HG03159 (cell line): Measurements from ENCODE around the gene SPACA9.

Experiments used
- ATAC-seq: cut with Tn5 transposase; IDR thresholded peaks from one replicate; pipeline ENCODE4 v1.9.1; 2021; ENCODE audit warnings: mild to moderate bottlenecking, moderate library complexity; ENCODE audit not compliant: unreplicated experiment

Gene SPACA9

DNA sequence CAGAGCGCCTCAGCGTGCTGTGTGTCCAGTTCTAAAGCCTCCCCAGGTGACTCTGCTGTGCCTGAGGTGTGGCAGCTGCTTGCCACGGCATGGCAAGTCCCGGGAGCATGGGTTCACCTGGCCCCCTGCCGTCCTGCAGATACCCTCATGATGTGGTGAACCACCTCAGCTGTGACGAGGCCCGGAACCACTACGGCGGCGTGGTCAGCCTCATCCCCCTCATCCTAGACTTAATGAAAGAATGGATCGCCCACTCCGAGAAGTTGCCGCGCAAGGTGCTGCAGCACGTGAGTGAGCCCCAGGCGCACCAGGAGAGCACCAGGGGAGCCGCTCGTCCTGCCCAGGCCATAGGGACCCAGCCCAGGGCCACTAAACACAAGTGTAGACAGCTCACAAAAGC lies 9.5 kb downstream of the SPACA9 start:
- no peak for ATAC-seq

- no peak for ATAC-seq
These were observed 13.7 kb downstream of the SPACA9 start for GRCh38 chr9:132892400-132892799.

DNA sequence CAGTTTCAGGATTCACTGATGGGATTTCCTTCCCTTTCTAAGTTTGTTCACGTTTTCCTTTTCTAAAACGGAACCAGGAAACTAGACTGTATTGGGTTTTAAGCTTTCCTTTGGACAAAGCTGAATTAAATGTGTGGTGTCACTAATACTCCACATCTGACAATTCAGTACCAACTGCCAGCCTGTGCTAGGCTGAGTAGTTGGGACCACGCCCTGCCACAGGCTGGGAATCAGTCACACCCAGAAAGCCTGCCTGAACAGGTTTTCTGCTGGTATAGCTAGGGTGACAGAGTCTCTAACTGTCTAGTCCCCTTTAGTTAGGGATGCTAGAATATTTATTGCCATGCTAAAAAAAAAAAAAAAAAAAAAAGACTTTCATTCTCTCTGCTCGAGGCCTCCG lies 15.6 kb downstream of the SPACA9 start:
- ATAC-seq, result no peak

DNA sequence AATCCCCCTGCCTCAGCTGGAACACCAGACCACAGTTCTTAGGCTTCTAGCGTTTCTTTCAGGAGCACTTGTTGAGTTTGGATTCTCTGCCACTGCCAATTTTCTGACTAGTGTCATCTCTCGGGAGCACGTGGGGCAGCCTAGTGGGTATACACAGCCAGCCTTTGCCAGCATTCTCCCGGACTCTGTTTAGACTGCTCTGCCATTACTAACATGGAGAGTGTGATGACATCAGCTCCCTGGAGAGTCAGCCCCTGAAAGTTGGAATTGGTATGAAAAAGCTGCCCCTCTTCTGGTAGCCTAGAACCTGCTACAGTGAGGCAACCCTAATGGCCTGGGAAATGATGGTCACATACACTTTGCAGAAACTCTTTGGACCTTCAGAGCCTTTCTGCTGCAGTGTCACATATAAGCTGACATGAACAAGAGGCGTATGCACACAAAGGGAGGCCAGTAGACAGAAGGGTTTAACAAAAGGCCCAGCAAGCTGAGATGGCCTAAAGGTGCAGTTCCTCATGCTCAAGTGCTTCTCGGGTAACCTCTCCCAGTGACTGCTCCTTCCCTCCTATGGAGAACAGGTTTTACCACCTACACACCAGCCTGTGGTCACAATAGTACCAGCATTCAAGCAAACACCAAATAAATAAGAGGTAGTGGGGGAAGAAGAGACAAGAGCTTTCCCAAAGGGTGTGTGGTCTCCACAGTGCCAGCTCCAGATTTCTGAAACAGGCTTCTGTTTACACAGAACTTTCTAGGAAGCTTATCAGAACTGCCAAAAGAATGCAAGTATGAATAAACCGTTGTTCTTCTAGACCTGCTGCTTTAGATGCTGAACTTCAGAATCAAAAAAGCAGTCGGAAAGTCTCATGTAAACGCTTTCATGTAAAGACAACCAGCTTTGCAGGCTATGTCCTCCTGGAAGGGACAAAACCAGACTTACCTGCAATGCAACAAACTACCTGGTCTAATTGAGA lies 16.5 kb downstream of the SPACA9 start:
- no peak for ATAC-seq

DNA sequence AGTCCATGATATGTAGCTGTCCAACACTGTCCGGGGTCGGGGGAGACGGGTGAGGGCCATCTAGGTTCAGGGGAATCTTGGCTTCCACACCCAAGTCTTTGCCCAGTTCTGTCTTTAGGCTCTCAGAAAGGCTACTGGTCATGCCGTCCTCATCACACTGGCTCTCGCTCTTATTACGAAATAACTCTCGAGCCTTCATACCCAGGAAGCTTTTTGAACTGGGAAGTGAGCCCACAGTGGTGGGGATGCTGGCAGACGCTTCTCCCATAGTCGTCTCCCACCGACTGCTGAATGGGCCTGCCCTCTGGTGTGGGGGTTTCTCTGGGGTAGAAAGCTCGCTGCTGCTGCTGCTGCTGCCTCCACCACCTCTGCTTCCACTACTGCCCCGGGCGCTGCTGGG lies 17.6 kb downstream of the SPACA9 start:
- ATAC-seq, result no peak

DNA sequence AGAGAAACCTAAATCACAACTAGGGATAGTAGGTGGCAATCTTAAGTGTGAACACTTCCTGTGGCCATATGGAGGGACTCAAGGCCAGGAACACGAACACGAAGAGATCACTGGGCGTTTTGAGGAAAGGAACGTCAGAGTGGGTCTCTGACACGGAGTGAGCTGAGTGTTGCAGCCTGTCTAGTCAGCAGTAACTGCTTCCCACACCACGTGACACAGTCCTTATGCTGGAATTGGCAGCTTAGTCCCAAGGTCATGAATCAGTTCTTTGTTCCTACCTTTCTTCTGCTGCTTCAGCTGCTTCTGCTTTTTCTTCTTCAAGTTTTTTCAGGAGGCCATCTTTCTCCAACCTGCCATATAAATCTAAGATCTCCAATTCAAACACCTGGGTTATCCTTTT lies 18.2 kb downstream of the SPACA9 start:
- no peak for ATAC-seq

DNA sequence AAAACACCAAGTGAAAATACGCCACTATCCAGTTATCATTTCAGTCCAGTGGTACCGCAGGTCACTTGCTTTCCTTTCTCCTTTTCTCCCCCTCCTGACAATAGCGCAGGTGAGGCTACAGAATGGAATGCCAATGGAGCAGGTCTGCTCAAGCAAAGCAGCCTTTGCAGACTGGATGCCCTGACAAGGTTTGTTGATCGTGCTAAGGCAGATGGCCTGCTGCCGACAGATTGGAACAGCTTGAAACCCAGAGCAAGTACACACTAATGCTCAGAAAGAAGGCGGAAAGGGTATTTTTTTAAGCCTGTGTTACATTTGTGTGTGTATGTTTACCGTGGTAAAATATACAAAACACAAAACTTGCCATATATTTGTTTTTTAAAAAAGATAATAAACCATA lies 19.4 kb downstream of the SPACA9 start:
- no peak for ATAC-seq

DNA sequence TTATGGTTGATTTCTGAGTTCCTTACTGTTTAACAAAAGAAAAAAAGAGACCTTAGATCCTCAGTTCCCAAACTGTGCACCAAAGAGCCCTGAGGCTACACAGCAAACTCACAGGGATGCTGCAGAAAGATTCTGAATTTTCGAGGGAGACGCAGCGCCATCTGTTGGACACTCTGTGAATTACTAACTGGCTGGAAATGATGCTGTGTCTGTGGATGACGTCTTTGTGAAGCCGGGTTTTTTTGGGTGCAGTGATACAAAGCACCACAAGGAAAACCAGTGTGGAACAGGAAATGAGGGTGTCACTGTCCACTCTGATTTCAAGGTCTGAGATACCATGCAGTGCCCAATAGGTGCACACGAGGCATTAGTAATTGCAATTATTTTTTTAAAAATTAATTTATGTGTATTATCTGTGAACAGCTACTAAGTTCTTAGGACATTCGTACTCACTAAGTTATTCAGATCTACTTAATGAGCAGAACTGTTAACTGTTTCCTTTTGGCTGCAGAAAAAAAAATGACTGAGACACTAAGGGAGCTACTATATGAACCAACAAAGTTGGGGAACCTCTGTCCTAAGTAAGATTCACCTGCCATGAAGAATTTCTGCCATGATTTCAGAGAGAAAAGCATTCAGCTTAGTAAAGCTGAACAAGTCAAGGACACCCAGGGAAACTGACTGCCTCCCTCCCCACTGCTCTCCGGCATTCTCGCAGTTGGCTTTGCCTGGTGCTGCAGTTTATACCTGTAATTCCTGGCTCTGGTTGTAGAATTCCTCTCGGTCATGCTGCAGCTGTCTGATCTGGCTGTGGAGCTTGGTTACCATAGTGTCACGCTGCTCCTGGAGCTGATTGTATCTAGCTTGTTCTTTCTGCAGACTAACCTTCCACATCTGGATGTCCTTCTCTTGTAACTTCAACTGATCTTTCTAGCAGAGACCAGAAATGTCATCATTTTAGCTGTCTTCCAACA lies 23.4 kb downstream of the SPACA9 start:
- peak; percentile 79 for ATAC-seq

DNA sequence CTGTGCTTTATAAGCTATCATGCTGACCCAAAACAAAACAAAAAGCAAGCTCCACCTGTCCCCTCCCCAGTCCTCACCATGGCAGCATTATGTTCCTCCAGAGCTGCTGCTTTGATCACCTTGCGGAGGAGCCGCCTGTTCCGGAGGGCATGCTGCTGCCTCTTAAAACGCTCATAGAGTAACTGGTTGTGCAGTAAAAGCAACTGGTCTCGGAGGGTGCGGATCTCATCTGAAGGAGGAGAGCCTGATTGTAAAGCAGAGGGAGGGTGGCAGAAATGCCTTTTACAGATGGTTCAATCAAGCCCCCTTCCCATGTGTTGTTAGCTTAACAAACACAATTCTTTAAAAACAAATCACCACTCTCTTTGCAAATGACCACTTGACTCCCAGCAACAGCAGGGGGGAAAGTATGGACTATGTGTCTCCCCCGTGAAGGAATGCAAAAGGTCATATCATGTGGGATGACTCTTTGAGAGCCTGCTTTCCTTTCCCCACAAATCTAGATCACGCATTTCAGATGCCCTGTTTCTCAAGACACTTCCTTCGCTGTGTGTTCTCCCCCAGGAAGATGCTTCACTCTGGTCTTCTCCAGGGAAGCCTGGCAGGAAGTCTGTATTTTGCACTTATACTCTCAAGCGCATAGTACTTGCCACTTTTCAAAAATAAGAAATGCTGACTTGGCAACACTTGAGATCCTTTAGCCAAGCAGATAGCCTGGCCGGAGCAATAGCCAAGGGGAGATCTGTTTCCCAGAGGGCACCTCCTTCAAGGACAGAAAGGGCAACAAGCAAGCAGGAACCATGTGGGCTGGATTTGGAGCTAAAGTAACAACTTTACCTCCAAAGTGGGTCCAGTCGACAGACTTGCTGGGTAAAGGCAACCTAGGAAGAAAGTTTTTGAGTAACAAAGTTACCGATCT lies 25.1 kb downstream of the SPACA9 start:
- no peak for ATAC-seq

DNA sequence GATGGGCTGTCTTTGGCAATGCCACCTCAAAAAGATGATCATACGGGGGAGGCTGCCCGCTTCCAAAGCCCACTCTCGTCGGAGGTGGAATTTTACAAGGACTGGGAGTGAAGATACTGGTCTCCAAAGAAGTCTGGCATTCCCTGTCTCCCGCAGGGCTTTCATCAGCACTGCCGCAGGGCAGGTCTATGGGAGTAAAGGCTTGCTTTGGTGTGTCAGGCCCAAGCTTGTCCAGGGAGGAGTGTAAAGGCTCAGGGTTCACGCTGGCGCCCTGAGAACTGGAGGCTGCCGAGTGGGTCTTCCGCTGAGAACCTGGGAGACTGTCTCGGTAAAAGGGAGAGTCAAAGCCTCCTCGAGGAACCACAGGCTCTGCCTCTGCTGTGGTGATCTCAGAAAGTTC lies 27.0 kb downstream of the SPACA9 start:
- no peak for ATAC-seq

GRCh38 chr9:132908635-132909034 lies 29.9 kb downstream of the SPACA9 start:
- ATAC-seq, result no peak

GRCh38 chr9:132909311-132909710 lies 30.6 kb downstream of the SPACA9 start:
- no peak for ATAC-seq

DNA sequence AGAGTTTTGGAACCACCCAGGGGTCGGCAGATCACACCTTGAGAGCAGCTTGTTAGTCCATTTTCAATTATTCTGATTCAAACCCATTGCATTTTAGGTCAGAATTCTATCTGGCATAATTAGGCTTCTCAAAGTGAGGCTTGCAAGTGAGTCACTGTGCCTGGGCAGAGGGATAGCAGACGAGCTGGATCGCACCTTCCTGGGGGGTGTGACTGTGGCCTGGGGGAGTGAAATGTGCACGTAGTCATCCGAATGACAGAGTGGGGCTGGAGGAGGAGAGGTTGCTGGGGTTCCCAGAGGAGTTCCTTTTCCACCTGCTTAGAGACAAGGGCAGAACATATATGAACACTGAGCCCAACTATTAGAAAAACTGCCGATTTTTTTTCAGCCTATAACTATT lies 31.7 kb downstream of the SPACA9 start:
- ATAC-seq, result no peak

- ATAC-seq, result no peak
These were observed 33.4 kb downstream of the SPACA9 start for GRCh38 chr9:132912131-132912530.

GRCh38 chr9:132914924-132915323 lies 36.2 kb downstream of the SPACA9 start:
- no peak for ATAC-seq

- no peak for ATAC-seq
These were observed 41.0 kb downstream of the SPACA9 start for GRCh38 chr9:132919614-132920268.

DNA sequence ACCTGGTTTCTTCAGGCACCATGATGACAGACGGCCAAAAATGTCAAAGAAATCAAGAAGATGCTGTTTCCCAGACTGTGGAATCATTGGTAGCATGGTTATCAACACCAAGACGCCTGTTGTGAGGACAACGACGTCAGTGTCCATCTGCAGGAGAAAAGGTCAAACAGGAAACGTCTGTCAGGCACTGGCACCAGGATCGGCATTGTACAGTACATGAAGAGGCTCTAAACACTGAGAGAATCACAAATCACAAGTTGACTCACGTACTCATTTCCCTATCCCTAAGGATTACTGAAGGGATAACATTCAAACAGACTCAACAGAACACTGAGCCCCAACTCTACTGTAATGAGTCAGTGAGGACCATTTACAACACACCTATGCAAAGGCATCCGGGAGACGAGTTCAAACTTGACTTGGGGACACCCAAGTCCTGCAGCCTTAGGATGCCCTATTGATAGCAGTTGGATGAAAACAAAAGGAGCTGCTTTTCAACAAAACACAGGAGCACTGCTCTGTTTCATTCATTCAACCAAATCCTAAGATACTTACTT lies 44.7 kb downstream of the SPACA9 start:
- ATAC-seq, result no peak

DNA sequence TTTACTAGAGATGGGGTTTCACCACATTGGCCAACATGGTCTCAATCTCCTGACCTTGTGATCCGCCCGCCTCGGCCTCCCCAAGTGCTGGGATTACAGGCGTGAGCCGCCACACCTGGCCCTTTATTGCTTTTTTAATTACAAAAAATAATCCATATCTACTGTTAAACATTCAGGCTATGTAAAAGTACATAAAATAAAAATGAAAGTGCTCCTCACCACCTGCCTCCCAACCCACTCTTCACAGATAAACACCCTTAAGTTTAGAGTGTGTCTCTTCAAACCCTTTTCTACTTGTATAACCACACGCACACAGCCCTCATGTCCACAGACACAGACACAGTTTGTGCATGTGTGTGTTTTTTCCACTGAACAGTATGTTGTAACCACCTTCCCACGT lies 49.0 kb downstream of the SPACA9 start:
- ATAC-seq, result no peak

DNA sequence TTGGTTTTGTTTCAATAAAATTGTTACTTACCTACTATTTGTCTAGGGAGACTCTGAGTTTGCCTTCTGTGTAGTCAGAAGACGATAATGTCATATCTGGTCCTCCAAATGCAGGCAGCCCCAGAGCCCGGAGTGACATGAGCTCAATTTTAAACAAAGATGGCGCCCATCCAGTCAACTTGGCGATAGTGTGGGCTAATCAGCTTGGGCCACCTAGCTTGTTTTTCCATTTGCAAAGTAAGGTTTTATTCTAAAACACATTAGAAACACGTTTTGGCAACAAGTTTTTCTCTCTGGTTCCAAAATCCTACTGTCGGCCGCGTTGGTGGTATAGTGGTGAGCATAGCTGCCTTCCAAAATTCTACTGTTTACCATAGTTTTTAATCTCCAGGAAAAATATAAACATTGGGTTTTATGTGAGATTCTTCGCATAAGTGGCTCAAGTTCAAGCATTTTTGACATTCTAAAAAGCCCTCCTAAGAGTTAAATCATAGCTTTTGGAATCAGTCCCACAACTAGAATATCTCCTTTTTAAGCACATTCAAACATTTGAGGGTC lies 52.6 kb downstream of the SPACA9 start:
- no peak for ATAC-seq
